Measurements from ENCODE around the gene NTRK3. TPM values are rescaled to one million over a fixed set of nuclear protein-coding genes. Genes with fewer than 3 reads are reported as not detected.

Gene NTRK3
- total RNA-seq, 1 donor from 2014 or later = 6.4 TPM

DNA sequence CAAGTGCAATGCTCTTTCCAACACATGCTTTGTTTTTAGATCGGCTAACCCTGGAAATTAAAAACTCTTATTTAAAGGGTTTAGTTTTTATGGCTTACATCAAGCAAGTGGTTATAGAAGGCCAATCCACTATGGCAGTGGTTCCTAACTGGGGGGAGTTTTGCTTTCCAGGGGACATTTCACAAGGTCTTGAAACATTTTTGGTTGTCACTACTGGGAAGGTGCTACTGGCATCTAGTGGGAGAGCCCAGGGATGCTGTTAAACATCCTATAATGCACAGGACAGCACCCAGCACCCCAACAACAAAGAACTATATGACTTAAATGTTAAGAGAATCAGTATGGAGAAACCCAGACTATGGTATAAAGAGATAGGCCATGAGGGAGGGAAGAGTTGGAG is 439.0 kb downstream of the NTRK3 start:
- DNase-seq (ENCODE audit: low spot score) = no peak
- H3K27me3 Mint-ChIP-seq (ENCODE audit: unreplicated experiment) = no peaks in the 10 kb centered on the region
- H3K27ac Mint-ChIP-seq (ENCODE audit: unreplicated experiment) = no peak overlapping the region
- no peaks in the 10 kb centered on the region for H3K9me3 Mint-ChIP-seq (ENCODE audit: unreplicated experiment)
- H3K4me3 Mint-ChIP-seq (ENCODE audit: unreplicated experiment) = no peak overlapping the region
- H3K4me1 Mint-ChIP-seq (ENCODE audit: unreplicated experiment) = no peaks in the 10 kb centered on the region
- TF ChIP-seq, protein P1, sequence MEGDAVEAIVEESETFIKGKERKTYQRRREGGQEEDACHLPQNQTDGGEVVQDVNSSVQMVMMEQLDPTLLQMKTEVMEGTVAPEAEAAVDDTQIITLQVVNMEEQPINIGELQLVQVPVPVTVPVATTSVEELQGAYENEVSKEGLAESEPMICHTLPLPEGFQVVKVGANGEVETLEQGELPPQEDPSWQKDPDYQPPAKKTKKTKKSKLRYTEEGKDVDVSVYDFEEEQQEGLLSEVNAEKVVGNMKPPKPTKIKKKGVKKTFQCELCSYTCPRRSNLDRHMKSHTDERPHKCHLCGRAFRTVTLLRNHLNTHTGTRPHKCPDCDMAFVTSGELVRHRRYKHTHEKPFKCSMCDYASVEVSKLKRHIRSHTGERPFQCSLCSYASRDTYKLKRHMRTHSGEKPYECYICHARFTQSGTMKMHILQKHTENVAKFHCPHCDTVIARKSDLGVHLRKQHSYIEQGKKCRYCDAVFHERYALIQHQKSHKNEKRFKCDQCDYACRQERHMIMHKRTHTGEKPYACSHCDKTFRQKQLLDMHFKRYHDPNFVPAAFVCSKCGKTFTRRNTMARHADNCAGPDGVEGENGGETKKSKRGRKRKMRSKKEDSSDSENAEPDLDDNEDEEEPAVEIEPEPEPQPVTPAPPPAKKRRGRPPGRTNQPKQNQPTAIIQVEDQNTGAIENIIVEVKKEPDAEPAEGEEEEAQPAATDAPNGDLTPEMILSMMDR (IDR thresholded peaks at IDR 0.05; ENCODE audit: unreplicated experiment) = no peak
- no peaks in the 10 kb centered on the region for H3K36me3 Mint-ChIP-seq (ENCODE audit: low read depth, unreplicated experiment)

DNA sequence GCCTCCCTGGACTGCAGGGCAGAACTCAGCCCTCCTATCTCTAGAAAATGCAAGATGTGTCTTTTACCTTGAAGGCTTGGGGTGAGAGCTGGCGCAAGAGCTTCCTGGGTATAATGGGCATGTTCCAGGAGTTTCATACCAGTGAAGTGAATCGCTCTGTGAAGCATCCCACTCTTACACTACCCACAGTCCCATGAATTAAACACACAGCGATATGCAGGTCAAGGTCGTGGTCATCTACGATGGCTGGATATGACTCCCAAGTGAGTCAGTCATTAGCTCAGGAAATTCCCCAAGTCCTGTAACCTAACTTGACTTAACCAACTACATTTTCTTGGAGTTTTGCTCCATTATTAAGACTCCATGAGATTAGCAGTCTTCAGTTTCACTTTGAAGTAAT is 439.7 kb downstream of the NTRK3 start:
- Mint-ChIP-seq H3K36me3 (ENCODE audit: low read depth, unreplicated experiment) (no peaks in the 10 kb centered on the region), H3K27me3 (ENCODE audit: unreplicated experiment) (no peaks in the 10 kb centered on the region), H3K27ac (ENCODE audit: unreplicated experiment) (no peak overlapping the region), H3K4me1 (ENCODE audit: unreplicated experiment) (no peaks in the 10 kb centered on the region), H3K4me3 (ENCODE audit: unreplicated experiment) (no peak overlapping the region), H3K9me3 (ENCODE audit: unreplicated experiment) (no peaks in the 10 kb centered on the region)
- TF ChIP-seq, protein P1 (IDR thresholded peaks at IDR 0.05; ENCODE audit: unreplicated experiment) = no peak
- DNase-seq (ENCODE audit: low spot score) = no peak

DNA sequence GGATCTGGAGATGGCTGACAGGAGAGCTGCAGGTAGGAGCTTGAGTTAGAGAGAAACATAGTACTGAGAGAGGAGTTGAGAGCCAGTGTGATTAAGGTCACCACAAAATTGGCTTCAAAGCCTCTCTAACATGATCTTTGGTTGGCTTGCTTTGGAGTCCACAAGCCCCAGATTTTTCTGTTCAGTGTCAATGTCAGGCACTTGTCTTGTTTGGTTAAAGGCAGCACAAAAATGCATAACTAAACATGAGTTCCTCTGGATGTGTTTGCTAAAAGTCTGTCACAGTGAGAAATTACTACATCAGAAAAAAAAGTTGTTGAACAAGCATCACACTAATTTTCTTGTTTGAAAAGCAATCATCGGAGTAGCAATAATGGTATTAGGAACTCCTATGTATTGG is 440.5 kb downstream of the NTRK3 start:
- Mint-ChIP-seq H3K4me1 (ENCODE audit: unreplicated experiment) (no peaks in the 10 kb centered on the region), H3K4me3 (ENCODE audit: unreplicated experiment) (no peak overlapping the region), H3K9me3 (ENCODE audit: unreplicated experiment) (no peaks in the 10 kb centered on the region), H3K36me3 (ENCODE audit: low read depth, unreplicated experiment) (no peaks in the 10 kb centered on the region), H3K27me3 (ENCODE audit: unreplicated experiment) (no peaks in the 10 kb centered on the region), H3K27ac (ENCODE audit: unreplicated experiment) (no peak overlapping the region)
- TF ChIP-seq, protein P1 (IDR thresholded peaks at IDR 0.05; ENCODE audit: unreplicated experiment) = no peak
- DNase-seq (ENCODE audit: low spot score) = no peak

Other genes starting within 250 kb of the NTRK3 start
- gene MRPL46, start 210.6 kb upstream of the NTRK3 start, total RNA-seq (ENCODE audit: unreplicated experiment) = 21.2 TPM
- gene MRPS11, start 211.0 kb upstream of the NTRK3 start, total RNA-seq (ENCODE audit: unreplicated experiment) = 42.9 TPM

All from endothelial cell (in vitro differentiated cells).